Astrocyte (in vitro differentiated cells and primary cell): Measurements from ENCODE around the gene TNFRSF9. TPM values are rescaled to one million over a fixed set of nuclear protein-coding genes. Genes with fewer than 3 reads are reported as not detected.
A peak's percentile ranks its signal among the peaks of the same experiment; 100 is the strongest.

Experiments used
- DNase-seq: peaks from one replicate; pipeline ENCODE4 v3.0.0-alpha.2; 2010; ENCODE audit warnings: low read depth
- FAIRE-seq: peaks from 2 replicates; lab custom pipeline; 2011; peaks lifted over from hg19 to GRCh38; lab: Jason Lieb, UNC
- H2AFZ ChIP-seq: 2 replicates; pipeline ENCODE4 v1.6.0; 2012; ENCODE audit warnings: low read depth, low read length, inconsistent platforms
- H3K27ac ChIP-seq: 2 replicates; pipeline ENCODE4 v1.5.1; 2011; ENCODE audit warnings: low read depth, low read length, inconsistent platforms
- H3K27me3 ChIP-seq: 2 replicates; pipeline ENCODE4 v1.6.0; 2011; ENCODE audit warnings: low read length, inconsistent platforms; ENCODE audit not compliant: insufficient read depth
- H3K36me3 ChIP-seq: 2 replicates; pipeline ENCODE4 v1.5.1; 2011; ENCODE audit warnings: low read length, inconsistent platforms; ENCODE audit not compliant: insufficient read depth
- H3K4me1 ChIP-seq: 2 replicates; pipeline ENCODE4 v1.5.1; 2011; ENCODE audit warnings: low read length, inconsistent platforms; ENCODE audit not compliant: insufficient read depth
- H3K4me2 ChIP-seq: 2 replicates; pipeline ENCODE4 v1.6.0; 2012; ENCODE audit warnings: low read length, inconsistent platforms
- H3K4me3 ChIP-seq: 2 replicates; pipeline ENCODE4 v1.5.1; 2011; ENCODE audit warnings: low read depth, mild to moderate bottlenecking, low read length, inconsistent platforms; ENCODE audit not compliant: insufficient read depth
- H3K79me2 ChIP-seq: 2 replicates; pipeline ENCODE4 v1.6.0; 2012; ENCODE audit warnings: mild to moderate bottlenecking, low read length, inconsistent platforms; ENCODE audit not compliant: insufficient read depth
- H3K9ac ChIP-seq: 2 replicates; pipeline ENCODE4 v1.6.0; 2012; ENCODE audit warnings: mild to moderate bottlenecking, low read length, inconsistent platforms
- H3K9me3 ChIP-seq: 2 replicates; pipeline ENCODE4 v1.5.1; 2012; ENCODE audit warnings: low read depth, mild to moderate bottlenecking, low read length, inconsistent platforms; ENCODE audit not compliant: insufficient read depth
- H4K20me1 ChIP-seq: 2 replicates; pipeline ENCODE4 v1.6.0; 2012; ENCODE audit warnings: low read length, inconsistent platforms; ENCODE audit not compliant: insufficient read depth
- H3K27ac Mint-ChIP-seq: one replicate; pipeline ENCODE4 v1.8.0; 2021; ENCODE audit warnings: mild to moderate bottlenecking, mixed read lengths; ENCODE audit not compliant: unreplicated experiment
- H3K27me3 Mint-ChIP-seq: one replicate; pipeline ENCODE4 v1.8.0; 2021; ENCODE audit warnings: low read depth, mixed read lengths; ENCODE audit not compliant: unreplicated experiment
- H3K36me3 Mint-ChIP-seq: one replicate; pipeline ENCODE4 v1.8.0; 2021; ENCODE audit warnings: low read depth, mixed read lengths; ENCODE audit not compliant: unreplicated experiment
- H3K4me1 Mint-ChIP-seq: one replicate; pipeline ENCODE4 v1.8.0; 2021; ENCODE audit warnings: low read depth, mixed read lengths; ENCODE audit not compliant: unreplicated experiment
- H3K4me3 Mint-ChIP-seq: one replicate; pipeline ENCODE4 v1.8.0; 2021; ENCODE audit warnings: mild to moderate bottlenecking, moderate library complexity, mixed read lengths; ENCODE audit not compliant: unreplicated experiment
- H3K9me3 Mint-ChIP-seq: one replicate; pipeline ENCODE4 v1.8.0; 2021; ENCODE audit warnings: mild to moderate bottlenecking, mixed read lengths; ENCODE audit not compliant: unreplicated experiment
- CTCF ChIP-seq: IDR thresholded peaks from 2 replicates; pipeline ENCODE4 v1.5.1; 2011; ENCODE audit warnings: low read depth, mild to moderate bottlenecking, inconsistent platforms, low read length, moderate library complexity; ENCODE audit not compliant: insufficient read depth
- EZH2 ChIP-seq: IDR thresholded peaks from 2 replicates; pipeline ENCODE4 v1.6.1; 2012; ENCODE audit warnings: mild to moderate bottlenecking, low read length, inconsistent platforms; ENCODE audit not compliant: insufficient read depth
- total RNA-seq: library from RNA; stranded (reverse); gene quantifications from 2 replicates; pipeline ENCODE4 v1.2.1, GENCODE V29; 2021

The TNFRSF9 gene
- total RNA-seq, 1 donor from 2014 or later, result 3.4 TPM

- H3K9me3 ChIP-seq, result no peaks in the 10 kb centered on the region
- H3K4me2 ChIP-seq, result no peak overlapping the region
- no peaks in the 10 kb centered on the region for H3K79me2 ChIP-seq
- H3K9ac ChIP-seq, result no peak overlapping the region
- H3K9me3 Mint-ChIP-seq, result no peaks in the 10 kb centered on the region
- no peak overlapping the region for H3K4me3 ChIP-seq
- no peaks in the 10 kb centered on the region for H3K36me3 Mint-ChIP-seq
- H3K4me1 ChIP-seq, result peaks cover 6% of the 10 kb centered on the region
- no peak overlapping the region for H2AFZ ChIP-seq
- TF ChIP-seq EZH2 (no peak), CTCF (no peak)
- H3K27me3 ChIP-seq, result no peaks in the 10 kb centered on the region
- FAIRE-seq (no peak), DNase-seq (peak; percentile 54)
- no peaks in the 10 kb centered on the region for H3K36me3 ChIP-seq
- H3K4me1 Mint-ChIP-seq, result peaks cover 18% of the 10 kb centered on the region
- H3K27ac Mint-ChIP-seq, result peak overlapping the region; percentile 30
- no peaks in the 10 kb centered on the region for H3K27me3 Mint-ChIP-seq
- no peak overlapping the region for H3K4me3 Mint-ChIP-seq
- H4K20me1 ChIP-seq, result no peaks in the 10 kb centered on the region
- H3K27ac ChIP-seq, result no peak overlapping the region
Measured at GRCh38 chr1:7956218-7957032, 15.8 kb upstream of the TNFRSF9 start.

DNA sequence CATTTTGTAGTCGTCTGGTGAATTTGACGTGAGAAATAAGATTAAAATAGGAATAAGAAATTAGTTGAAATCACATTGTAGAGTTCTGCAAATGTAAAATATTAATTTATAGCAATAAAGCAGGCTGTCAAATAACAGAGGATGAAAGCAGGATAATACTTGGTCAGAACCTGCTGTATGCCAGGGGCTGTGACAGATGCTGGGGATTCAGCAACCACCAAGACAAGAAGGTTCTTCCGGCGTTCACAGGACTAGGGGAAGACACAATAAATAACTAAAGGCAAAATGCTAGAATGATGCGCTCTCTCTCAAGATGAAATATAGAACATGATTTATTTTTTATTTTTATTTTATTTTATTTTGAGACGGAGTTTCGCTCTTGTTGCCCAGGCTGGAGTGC is 14.0 kb upstream of the TNFRSF9 start:
- peak overlapping the region; percentile 94 for H2AFZ ChIP-seq
- no peak for TF ChIP-seq CTCF
- no peak for TF ChIP-seq EZH2
- Mint-ChIP-seq H3K9me3 (no peaks in the 10 kb centered on the region), H3K36me3 (no peaks in the 10 kb centered on the region), H3K27ac (no peak overlapping the region), H3K4me1 (peaks cover 15% of the 10 kb centered on the region), H3K4me3 (no peak overlapping the region), H3K27me3 (no peaks in the 10 kb centered on the region)
- peaks cover 6% of the 10 kb centered on the region for H3K4me1 ChIP-seq
- H3K4me3 ChIP-seq, result peak overlapping the region; percentile 66
- H3K9me3 ChIP-seq, result no peaks in the 10 kb centered on the region
- H3K27me3 ChIP-seq, result no peaks in the 10 kb centered on the region
- H4K20me1 ChIP-seq, result no peaks in the 10 kb centered on the region
- peak overlapping the region; percentile 74 for H3K9ac ChIP-seq
- H3K27ac ChIP-seq, result peak overlapping the region; percentile 49
- H3K36me3 ChIP-seq, result no peaks in the 10 kb centered on the region
- H3K4me2 ChIP-seq, result peak overlapping the region; percentile 88
- no peak for FAIRE-seq
- no peaks in the 10 kb centered on the region for H3K79me2 ChIP-seq
- DNase-seq, result no peak
